PC-9 (cell line): ENCODE results near the gene IRGC. TPM values are rescaled to one million over a fixed set of nuclear protein-coding genes. Genes with fewer than 3 reads are reported as not detected.

Experiments
- BruUV-seq: library from RNA; stranded (reverse); fragments of 400-500 nt; replicated peaks from 2 replicates; lab custom pipeline; 2021; lab: Mats Ljungman, UMichigan
- CTCF ChIA-PET: fragments of 300-600 bp; sonication (Branson Sonifier 250); formaldehyde crosslinking; loops from one replicate; lab custom pipeline; 2022; ENCODE audit warnings: antibody characterized with exemption; lab: Charles Lee
- POLR2A ChIA-PET: fragments of 300-600 bp; sonication (Branson Sonifier 250); formaldehyde crosslinking; loops from one replicate; lab custom pipeline; 2022; ENCODE audit warnings: antibody characterized with exemption; ENCODE audit not compliant: unreplicated experiment; lab: Charles Lee
- DNase-seq, 2 experiments: peaks; one replicate each; pipeline versions ENCODE4 v3.0.0 to v3.0.0-alpha.2; 2015 to 2022; ENCODE audit warnings: mixed read lengths in 1 of 2
- H2AFZ ChIP-seq: fragments of 200-600 bp; sonication (generic); 2 replicates; pipeline ENCODE4 v1.8.1; 2017; ENCODE audit warnings: antibody characterized with exemption
- H3F3A ChIP-seq: fragments of 200-600 bp; sonication (generic); 2 replicates; pipeline ENCODE4 v1.8.1; 2017; ENCODE audit warnings: antibody characterized with exemption, mild to moderate bottlenecking, low read depth; ENCODE audit not compliant: insufficient read depth
- H3K27ac ChIP-seq: fragments of 200-600 bp; sonication (generic); 2 replicates; pipeline ENCODE4 v1.6.1; 2016; ENCODE audit warnings: mixed run types
- H3K27me3 ChIP-seq: fragments of 200-600 bp; sonication (generic); 2 replicates; pipeline ENCODE4 v1.6.1; 2016; ENCODE audit warnings: low read depth, mixed run types; ENCODE audit not compliant: insufficient read depth
- H3K36me3 ChIP-seq: fragments of 200-600 bp; sonication (generic); 2 replicates; pipeline ENCODE4 v1.6.1; 2016; ENCODE audit warnings: low read depth, mixed run types
- H3K4me1 ChIP-seq: fragments of 200-600 bp; sonication (generic); replicated peaks from 2 replicates; pipeline ENCODE4 v1.6.1; 2016; ENCODE audit warnings: mixed run types; ENCODE audit not compliant: insufficient read depth
- H3K4me2 ChIP-seq: fragments of 200-600 bp; sonication (generic); 2 replicates; pipeline ENCODE4 v1.6.1; 2017; ENCODE audit warnings: mixed run types
- H3K4me3 ChIP-seq: fragments of 200-600 bp; sonication (generic); 2 replicates; pipeline ENCODE4 v1.6.1; 2016; ENCODE audit warnings: mixed run types
- H3K79me2 ChIP-seq: fragments of 200-600 bp; sonication (generic); 2 replicates; pipeline ENCODE4 v1.6.1; 2017; ENCODE audit warnings: low read depth, mixed run types
- H3K9me2 ChIP-seq: fragments of 200-600 bp; sonication (generic); 2 replicates; pipeline ENCODE4 v1.8.1; 2017; ENCODE audit warnings: mild to moderate bottlenecking; ENCODE audit not compliant: insufficient read depth
- H3K9me3 ChIP-seq: fragments of 200-600 bp; sonication (generic); 2 replicates; pipeline ENCODE4 v1.8.1; 2016; ENCODE audit warnings: low read depth; ENCODE audit not compliant: insufficient read depth
- H4K20me1 ChIP-seq: fragments of 200-600 bp; sonication (generic); 2 replicates; pipeline ENCODE4 v1.8.1; 2017; ENCODE audit not compliant: insufficient read depth
- CTCF ChIP-seq: fragments of 200-600 bp; sonication (generic); conservative IDR thresholded peaks from 2 replicates; pipeline ENCODE4 v1.6.1; 2017; ENCODE audit warnings: mixed run types, antibody characterized with exemption, mild to moderate bottlenecking, moderate library complexity
- EZH2 ChIP-seq: fragments of 200-600 bp; sonication (generic); IDR thresholded peaks from 2 replicates; pipeline ENCODE4 v1.8.0; 2017; ENCODE audit warnings: antibody characterized with exemption, low read depth
- intact Hi-C: fragments of 100-400 bp; cut with micrococcal nuclease; formaldehyde crosslinking; loops from one replicate; pipeline ENCODE4 v1.10.0; 2022; ENCODE audit not compliant: unreplicated experiment
- total RNA-seq: library from RNA; stranded (reverse); gene quantifications from 2 replicates; pipeline ENCODE4 v1.2.3, GENCODE V29; 2021

The IRGC gene
- total RNA-seq, 1 experiment from 2014 or later = not detected

GRCh38 chr19:43765109-43765876 is 49.4 kb downstream of the IRGC start:
- no peak overlapping the region for H2AFZ ChIP-seq
- peaks cover 62% of the 10 kb centered on the region for H3F3A ChIP-seq
- intact Hi-C loops = loop anchor here (1.0 to 2.0 kb wide), 2 partner anchors 12 to 20 kb away; no protein-coding TSS in a partner anchor
- H3K27ac ChIP-seq = peak overlapping the region; percentile 88
- H3K9me3 ChIP-seq = no peaks in the 10 kb centered on the region
- H3K9me2 ChIP-seq = no peaks in the 10 kb centered on the region
- POLR2A ChIA-PET = interaction anchor here (0.5 to 0.9 kb wide), 9 partner anchors 9 to 1702 kb away, joined by 3 to 7 read pairs (median 5); partner anchors contain the start of genes FOSB and SMG9
- peak overlapping the region; percentile 6; the same call in 1 of the 2 replicates for H3K4me3 ChIP-seq
- H3K79me2 ChIP-seq = no peaks in the 10 kb centered on the region
- no peaks in the 10 kb centered on the region for H4K20me1 ChIP-seq
- peaks cover 39% of the 10 kb centered on the region for H3K4me1 ChIP-seq
- H3K4me2 ChIP-seq = peak overlapping the region; percentile 56
- CTCF ChIA-PET = interaction anchor here (0.6 to 1.3 kb wide), 4 partner anchors 12 to 97 kb away, joined by 3 to 4 read pairs (median 3); no protein-coding TSS in a partner anchor
- H3K36me3 ChIP-seq = peaks cover 4% of the 10 kb centered on the region; the same call in 1 of the 2 replicates
- no peak for TF ChIP-seq EZH2
- no peak for TF ChIP-seq CTCF
- DNase-seq = peak; percentile 90 to 95
- TSS peak; percentile 42 for BruUV-seq
- no peaks in the 10 kb centered on the region for H3K27me3 ChIP-seq

- Histone ChIP-seq H3K27ac (peak overlapping the region; percentile 88), H3F3A (peaks cover 73% of the 10 kb centered on the region), H3K4me1 (peaks cover 39% of the 10 kb centered on the region), H2AFZ (no peak overlapping the region), H3K79me2 (no peaks in the 10 kb centered on the region), H3K4me3 (no peak overlapping the region), H3K9me2 (no peaks in the 10 kb centered on the region), H3K36me3 (peaks cover 10% of the 10 kb centered on the region; the same call in 1 of the 2 replicates), H3K27me3 (no peaks in the 10 kb centered on the region), H3K9me3 (no peaks in the 10 kb centered on the region), H3K4me2 (no peak overlapping the region), H4K20me1 (no peaks in the 10 kb centered on the region)
- ChIA-PET CTCF (interaction anchor here (0.5 to 1.2 kb wide), 6 partner anchors 10 to 227 kb away, joined by 3 to 18 read pairs (median 4); no protein-coding TSS in a partner anchor), POLR2A (no interaction called here)
- no TSS peak for BruUV-seq
- TF ChIP-seq EZH2 (no peak), CTCF (peak; percentile 63; the same call in 1 of the 2 replicates)
- intact Hi-C loops = no loop called here
- DNase-seq = no peak
Observed at GRCh38 chr19:43766755-43767043, 50.8 kb downstream of the IRGC start.

- Histone ChIP-seq H3K36me3 (peaks cover 14% of the 10 kb centered on the region; the same call in 1 of the 2 replicates), H3K9me3 (no peaks in the 10 kb centered on the region), H3K27me3 (no peaks in the 10 kb centered on the region), H3K4me1 (peaks cover 39% of the 10 kb centered on the region), H3K4me3 (no peak overlapping the region), H3K79me2 (no peaks in the 10 kb centered on the region; the same call in 1 of the 2 replicates), H3K27ac (peak overlapping the region; percentile 88), H4K20me1 (no peaks in the 10 kb centered on the region; the same call in 1 of the 2 replicates), H3F3A (peaks cover 79% of the 10 kb centered on the region), H2AFZ (no peak overlapping the region), H3K9me2 (no peaks in the 10 kb centered on the region), H3K4me2 (no peak overlapping the region)
- CTCF ChIA-PET = interaction anchor here (0.7 to 1.1 kb wide), 3 partner anchors 11 to 24 kb away, joined by 3 to 5 read pairs (median 3); no protein-coding TSS in a partner anchor
- BruUV-seq = no TSS peak
- DNase-seq = no peak
- intact Hi-C loops = no loop called here
- no peak for TF ChIP-seq CTCF
- no peak for TF ChIP-seq EZH2
- POLR2A ChIA-PET = interaction anchor here (0.7 kb wide), 1 partner anchor 47 kb away, joined by 3 read pairs; no protein-coding TSS in a partner anchor
Observed at GRCh38 chr19:43767316-43767715, 51.4 kb downstream of the IRGC start.
